ENCODE results near the gene RAD51B.

DNA sequence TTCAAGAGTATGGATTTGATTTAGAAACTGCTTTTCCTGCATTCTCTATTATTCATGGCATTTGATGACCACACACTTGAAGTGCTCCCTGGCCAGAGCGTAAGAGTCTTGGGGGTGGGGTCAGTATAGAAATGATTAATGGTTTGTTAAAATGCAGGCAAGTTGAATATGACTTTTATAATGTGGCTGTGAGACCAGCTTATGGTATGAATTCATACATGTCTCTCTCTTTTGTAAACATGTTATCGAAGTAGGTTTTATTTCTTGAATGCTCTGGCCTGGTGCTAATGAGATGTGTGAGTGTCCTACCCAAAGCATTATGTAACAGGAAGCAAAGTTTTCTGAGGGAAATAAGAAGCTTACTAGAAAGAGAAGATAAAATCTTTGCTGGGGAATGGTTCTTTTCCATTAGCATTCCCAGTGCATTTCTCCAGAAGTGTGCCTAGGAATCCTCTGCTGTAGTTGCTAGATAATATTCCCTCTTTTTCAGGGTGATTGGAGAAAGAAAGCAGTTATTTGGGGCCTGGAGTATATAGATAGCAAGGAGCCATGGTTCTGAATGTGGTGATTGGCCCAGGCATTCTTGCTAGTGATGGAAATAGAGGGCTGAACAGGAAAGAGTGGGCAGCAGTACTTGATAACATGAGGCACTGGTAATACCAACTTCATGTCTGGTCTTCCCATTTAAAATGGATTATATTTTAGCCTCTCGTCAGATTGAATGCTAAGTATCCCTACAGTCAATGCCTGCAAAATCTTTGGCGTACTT, 289.7 kb downstream of the RAD51B start:
- TF ChIP-seq, protein P1, sequence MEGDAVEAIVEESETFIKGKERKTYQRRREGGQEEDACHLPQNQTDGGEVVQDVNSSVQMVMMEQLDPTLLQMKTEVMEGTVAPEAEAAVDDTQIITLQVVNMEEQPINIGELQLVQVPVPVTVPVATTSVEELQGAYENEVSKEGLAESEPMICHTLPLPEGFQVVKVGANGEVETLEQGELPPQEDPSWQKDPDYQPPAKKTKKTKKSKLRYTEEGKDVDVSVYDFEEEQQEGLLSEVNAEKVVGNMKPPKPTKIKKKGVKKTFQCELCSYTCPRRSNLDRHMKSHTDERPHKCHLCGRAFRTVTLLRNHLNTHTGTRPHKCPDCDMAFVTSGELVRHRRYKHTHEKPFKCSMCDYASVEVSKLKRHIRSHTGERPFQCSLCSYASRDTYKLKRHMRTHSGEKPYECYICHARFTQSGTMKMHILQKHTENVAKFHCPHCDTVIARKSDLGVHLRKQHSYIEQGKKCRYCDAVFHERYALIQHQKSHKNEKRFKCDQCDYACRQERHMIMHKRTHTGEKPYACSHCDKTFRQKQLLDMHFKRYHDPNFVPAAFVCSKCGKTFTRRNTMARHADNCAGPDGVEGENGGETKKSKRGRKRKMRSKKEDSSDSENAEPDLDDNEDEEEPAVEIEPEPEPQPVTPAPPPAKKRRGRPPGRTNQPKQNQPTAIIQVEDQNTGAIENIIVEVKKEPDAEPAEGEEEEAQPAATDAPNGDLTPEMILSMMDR (IDR thresholded peaks at IDR 0.05): no peak
- TF ChIP-seq POLR2AphosphoS5 (IDR thresholded peaks at IDR 0.05; ENCODE audit: low read depth, low read length) (no peak), SIN3A (IDR thresholded peaks at IDR 0.05; ENCODE audit: borderline replicate concordance, insufficient read depth, low read depth, low read length) (no peak)
- TF ChIP-seq, protein P2, sequence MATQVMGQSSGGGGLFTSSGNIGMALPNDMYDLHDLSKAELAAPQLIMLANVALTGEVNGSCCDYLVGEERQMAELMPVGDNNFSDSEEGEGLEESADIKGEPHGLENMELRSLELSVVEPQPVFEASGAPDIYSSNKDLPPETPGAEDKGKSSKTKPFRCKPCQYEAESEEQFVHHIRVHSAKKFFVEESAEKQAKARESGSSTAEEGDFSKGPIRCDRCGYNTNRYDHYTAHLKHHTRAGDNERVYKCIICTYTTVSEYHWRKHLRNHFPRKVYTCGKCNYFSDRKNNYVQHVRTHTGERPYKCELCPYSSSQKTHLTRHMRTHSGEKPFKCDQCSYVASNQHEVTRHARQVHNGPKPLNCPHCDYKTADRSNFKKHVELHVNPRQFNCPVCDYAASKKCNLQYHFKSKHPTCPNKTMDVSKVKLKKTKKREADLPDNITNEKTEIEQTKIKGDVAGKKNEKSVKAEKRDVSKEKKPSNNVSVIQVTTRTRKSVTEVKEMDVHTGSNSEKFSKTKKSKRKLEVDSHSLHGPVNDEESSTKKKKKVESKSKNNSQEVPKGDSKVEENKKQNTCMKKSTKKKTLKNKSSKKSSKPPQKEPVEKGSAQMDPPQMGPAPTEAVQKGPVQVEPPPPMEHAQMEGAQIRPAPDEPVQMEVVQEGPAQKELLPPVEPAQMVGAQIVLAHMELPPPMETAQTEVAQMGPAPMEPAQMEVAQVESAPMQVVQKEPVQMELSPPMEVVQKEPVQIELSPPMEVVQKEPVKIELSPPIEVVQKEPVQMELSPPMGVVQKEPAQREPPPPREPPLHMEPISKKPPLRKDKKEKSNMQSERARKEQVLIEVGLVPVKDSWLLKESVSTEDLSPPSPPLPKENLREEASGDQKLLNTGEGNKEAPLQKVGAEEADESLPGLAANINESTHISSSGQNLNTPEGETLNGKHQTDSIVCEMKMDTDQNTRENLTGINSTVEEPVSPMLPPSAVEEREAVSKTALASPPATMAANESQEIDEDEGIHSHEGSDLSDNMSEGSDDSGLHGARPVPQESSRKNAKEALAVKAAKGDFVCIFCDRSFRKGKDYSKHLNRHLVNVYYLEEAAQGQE (IDR thresholded peaks at IDR 0.05; ENCODE audit: insufficient read depth in 1 of 2, low read depth in 2 of 2, low read length in 1 of 2): no peak
